Measurements from ENCODE around the gene ROBO4. TPM values are rescaled to one million over a fixed set of nuclear protein-coding genes. Genes with fewer than 3 reads are reported as not detected.
A peak's percentile ranks its signal among the peaks of the same experiment; 100 is the strongest.

ROBO4 gene
- total and polyA plus RNA-seq, 2 of the 13 experiments (the other 11 are each of a cell fraction or from before 2014, with no cell fraction given): 0.07 to 1.1 TPM

DNA sequence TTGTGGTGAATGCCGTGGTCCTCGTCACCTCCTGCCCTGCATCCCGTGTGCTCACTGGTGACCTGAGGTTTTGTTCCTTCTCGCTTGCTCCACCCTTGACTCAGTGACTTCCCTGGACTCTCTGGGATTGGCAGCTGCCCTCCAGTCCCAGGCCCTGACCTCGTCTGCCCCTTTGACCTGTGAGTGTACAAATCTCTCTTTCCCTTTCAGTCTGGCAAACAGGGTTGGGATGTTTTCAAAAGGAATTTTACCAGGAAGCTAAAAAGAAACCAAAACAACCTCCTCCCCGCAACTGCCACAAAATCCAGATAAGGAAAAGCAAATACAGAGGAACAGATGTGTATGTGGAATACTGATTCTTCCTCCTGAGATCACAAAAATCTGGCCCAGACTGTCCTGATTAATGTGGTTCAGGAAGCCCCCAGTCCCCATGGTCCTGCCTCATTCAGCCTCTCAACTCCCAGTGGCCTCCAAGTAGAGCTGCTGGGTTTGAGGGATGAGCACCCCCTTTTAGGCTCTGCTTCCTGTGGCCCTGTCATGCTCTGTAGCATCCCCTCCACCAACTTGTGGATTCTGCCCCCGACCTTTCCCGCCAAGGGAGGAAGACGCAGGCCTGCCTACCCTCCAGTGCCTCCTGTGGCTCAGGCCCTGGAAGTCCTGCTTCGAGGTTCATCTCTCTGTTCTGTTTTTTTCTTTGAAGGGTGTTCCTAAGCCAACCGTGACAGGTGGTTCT, 15.2 kb downstream of the ROBO4 start (continued):
- TF ChIP-seq ZNF275 (CRISPR knock-in tag; IDR thresholded peaks at IDR 0.05; ENCODE audit: borderline replicate concordance) (no peak), ZNF274 (CRISPR knock-in tag; IDR thresholded peaks at IDR 0.05) (no peak), BCL6 (CRISPR knock-in tag; IDR thresholded peaks at IDR 0.05) (peak; percentile 81), ZNF839 (CRISPR knock-in tag; IDR thresholded peaks at IDR 0.05; ENCODE audit: borderline replicate concordance) (0 out of 2 replicates have a peak, but pooled peaks have one; percentile 29), NR0B2 (CRISPR knock-in tag; IDR thresholded peaks at IDR 0.05) (no peak), ZNF550 (CRISPR knock-in tag; IDR thresholded peaks at IDR 0.05; ENCODE audit: borderline replicate concordance) (no peak), GABPA (IDR thresholded peaks at IDR 0.05; ENCODE audit: low read depth, low read length) (no peak), GABPA (CRISPR knock-in tag; IDR thresholded peaks at IDR 0.05; ENCODE audit: low read depth) (peak; percentile 42; the same call in 1 of the 2 replicates), ZNF337 (CRISPR knock-in tag; IDR thresholded peaks at IDR 0.05; ENCODE audit: borderline replicate concordance, low read depth) (peak; percentile 58; the same call in 1 of the 2 replicates), HOXD1 (CRISPR knock-in tag; IDR thresholded peaks at IDR 0.05) (0 out of 2 replicates have a peak, but pooled peaks have one; percentile 20), SSRP1 (CRISPR knock-in tag; IDR thresholded peaks at IDR 0.05) (no peak), NR2F6 (IDR thresholded peaks at IDR 0.05) (peak; percentile 98), NR2F6 (CRISPR knock-in tag; IDR thresholded peaks at IDR 0.05) (peak; percentile 98), FOXJ3 (CRISPR knock-in tag; IDR thresholded peaks at IDR 0.05; ENCODE audit: borderline replicate concordance) (peak; percentile 37; the same call in 1 of the 2 replicates)
- TF ChIP-seq, protein P1, sequence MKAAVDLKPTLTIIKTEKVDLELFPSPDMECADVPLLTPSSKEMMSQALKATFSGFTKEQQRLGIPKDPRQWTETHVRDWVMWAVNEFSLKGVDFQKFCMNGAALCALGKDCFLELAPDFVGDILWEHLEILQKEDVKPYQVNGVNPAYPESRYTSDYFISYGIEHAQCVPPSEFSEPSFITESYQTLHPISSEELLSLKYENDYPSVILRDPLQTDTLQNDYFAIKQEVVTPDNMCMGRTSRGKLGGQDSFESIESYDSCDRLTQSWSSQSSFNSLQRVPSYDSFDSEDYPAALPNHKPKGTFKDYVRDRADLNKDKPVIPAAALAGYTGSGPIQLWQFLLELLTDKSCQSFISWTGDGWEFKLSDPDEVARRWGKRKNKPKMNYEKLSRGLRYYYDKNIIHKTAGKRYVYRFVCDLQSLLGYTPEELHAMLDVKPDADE (CRISPR knock-in tag; IDR thresholded peaks at IDR 0.05): no peak
- TF ChIP-seq, protein P2, sequence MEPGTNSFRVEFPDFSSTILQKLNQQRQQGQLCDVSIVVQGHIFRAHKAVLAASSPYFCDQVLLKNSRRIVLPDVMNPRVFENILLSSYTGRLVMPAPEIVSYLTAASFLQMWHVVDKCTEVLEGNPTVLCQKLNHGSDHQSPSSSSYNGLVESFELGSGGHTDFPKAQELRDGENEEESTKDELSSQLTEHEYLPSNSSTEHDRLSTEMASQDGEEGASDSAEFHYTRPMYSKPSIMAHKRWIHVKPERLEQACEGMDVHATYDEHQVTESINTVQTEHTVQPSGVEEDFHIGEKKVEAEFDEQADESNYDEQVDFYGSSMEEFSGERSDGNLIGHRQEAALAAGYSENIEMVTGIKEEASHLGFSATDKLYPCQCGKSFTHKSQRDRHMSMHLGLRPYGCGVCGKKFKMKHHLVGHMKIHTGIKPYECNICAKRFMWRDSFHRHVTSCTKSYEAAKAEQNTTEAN (CRISPR knock-in tag; conservative IDR thresholded peaks at IDR 0.05): peak; percentile 51; the same call in 1 of the 2 replicates
- TF ChIP-seq, protein P3, sequence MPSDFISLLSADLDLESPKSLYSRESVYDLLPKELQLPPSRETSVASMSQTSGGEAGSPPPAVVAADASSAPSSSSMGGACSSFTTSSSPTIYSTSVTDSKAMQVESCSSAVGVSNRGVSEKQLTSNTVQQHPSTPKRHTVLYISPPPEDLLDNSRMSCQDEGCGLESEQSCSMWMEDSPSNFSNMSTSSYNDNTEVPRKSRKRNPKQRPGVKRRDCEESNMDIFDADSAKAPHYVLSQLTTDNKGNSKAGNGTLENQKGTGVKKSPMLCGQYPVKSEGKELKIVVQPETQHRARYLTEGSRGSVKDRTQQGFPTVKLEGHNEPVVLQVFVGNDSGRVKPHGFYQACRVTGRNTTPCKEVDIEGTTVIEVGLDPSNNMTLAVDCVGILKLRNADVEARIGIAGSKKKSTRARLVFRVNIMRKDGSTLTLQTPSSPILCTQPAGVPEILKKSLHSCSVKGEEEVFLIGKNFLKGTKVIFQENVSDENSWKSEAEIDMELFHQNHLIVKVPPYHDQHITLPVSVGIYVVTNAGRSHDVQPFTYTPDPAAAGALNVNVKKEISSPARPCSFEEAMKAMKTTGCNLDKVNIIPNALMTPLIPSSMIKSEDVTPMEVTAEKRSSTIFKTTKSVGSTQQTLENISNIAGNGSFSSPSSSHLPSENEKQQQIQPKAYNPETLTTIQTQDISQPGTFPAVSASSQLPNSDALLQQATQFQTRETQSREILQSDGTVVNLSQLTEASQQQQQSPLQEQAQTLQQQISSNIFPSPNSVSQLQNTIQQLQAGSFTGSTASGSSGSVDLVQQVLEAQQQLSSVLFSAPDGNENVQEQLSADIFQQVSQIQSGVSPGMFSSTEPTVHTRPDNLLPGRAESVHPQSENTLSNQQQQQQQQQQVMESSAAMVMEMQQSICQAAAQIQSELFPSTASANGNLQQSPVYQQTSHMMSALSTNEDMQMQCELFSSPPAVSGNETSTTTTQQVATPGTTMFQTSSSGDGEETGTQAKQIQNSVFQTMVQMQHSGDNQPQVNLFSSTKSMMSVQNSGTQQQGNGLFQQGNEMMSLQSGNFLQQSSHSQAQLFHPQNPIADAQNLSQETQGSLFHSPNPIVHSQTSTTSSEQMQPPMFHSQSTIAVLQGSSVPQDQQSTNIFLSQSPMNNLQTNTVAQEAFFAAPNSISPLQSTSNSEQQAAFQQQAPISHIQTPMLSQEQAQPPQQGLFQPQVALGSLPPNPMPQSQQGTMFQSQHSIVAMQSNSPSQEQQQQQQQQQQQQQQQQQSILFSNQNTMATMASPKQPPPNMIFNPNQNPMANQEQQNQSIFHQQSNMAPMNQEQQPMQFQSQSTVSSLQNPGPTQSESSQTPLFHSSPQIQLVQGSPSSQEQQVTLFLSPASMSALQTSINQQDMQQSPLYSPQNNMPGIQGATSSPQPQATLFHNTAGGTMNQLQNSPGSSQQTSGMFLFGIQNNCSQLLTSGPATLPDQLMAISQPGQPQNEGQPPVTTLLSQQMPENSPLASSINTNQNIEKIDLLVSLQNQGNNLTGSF (CRISPR knock-in tag; IDR thresholded peaks at IDR 0.05): 0 out of 2 replicates have a peak, but pooled peaks have one; percentile 25
- TF ChIP-seq, protein P4, sequence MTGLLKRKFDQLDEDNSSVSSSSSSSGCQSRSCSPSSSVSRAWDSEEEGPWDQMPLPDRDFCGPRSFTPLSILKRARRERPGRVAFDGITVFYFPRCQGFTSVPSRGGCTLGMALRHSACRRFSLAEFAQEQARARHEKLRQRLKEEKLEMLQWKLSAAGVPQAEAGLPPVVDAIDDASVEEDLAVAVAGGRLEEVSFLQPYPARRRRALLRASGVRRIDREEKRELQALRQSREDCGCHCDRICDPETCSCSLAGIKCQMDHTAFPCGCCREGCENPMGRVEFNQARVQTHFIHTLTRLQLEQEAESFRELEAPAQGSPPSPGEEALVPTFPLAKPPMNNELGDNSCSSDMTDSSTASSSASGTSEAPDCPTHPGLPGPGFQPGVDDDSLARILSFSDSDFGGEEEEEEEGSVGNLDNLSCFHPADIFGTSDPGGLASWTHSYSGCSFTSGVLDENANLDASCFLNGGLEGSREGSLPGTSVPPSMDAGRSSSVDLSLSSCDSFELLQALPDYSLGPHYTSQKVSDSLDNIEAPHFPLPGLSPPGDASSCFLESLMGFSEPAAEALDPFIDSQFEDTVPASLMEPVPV (CRISPR knock-in tag; IDR thresholded peaks at IDR 0.05): no peak; the same call in 1 of the 2 replicates

Data from HepG2 (cell line).